GM18873 (cell line): ENCODE measurements around the gene TNFRSF17.
"Not testable (repeated sequence)": the region's sequence is repeated elsewhere in the genome, so short reads cannot be mapped to it uniquely, and the experiment has no call there.

Source experiments
- ATAC-seq: cut with Tn5 transposase; IDR thresholded peaks from one replicate; pipeline ENCODE4 v1.9.1; 2021; ENCODE audit warnings: mild to moderate bottlenecking, moderate library complexity, moderate number of reproducible peaks; ENCODE audit not compliant: unreplicated experiment, low FRiP score

Gene TNFRSF17

DNA sequence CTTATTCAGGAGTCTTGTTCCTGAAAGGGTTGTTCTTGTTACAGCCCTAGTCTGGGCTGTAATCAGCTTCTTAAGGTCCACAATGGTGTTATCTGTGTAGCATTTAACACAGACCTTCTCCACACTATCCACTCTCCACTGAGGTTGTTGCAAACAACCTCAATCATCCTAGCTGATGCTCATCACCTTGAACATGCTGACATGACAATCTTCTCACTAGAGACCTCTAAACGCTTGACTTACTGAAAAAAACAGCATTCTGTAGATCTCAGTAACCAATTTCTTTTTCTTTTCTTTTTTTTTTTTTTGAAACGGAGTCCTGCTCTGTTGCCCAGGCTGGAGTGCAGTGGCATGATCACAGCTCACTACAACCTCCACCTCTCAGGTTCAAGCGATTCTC lies 3.6 kb downstream of the TNFRSF17 start:
- ATAC-seq: no peak

DNA sequence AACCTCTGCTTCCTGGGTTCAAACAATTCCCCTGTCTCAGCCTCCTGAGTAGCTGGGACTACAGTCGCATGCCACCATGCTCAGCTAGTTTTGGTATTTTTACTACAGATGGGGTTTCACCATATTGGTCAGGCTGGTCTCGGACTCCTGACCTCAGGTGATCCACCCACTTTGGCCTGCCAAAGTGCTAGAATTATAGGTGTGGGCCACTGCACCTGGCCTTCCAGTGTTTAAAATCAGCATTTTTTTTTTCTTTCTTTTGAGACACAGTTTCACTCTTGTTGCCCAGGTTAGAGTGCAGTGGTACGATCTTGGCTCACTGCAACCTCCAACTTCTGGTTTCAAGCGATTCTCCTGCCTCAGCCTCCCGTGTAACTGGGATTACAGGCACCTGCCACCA lies 5.3 kb downstream of the TNFRSF17 start:
- ATAC-seq: not testable (repeated sequence)

DNA sequence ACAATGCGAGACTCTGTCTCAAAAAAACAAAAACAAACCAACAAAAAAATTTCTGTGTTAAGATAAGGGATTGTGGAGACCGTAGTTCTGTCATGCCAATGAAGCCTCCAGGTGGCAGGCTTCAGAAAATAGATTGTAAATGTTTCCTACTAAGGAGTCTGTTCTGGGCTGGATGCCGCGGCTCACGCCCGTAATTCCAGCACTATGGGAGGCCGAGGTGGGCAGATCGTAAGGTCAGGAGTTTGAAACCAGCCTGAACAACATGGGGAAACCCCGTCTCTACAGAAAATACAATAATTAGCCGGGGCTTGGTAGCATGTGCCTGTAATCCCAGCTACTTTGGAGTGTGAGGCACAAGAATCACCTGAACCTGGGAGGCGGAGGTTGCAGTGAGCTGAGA lies 7.1 kb downstream of the TNFRSF17 start:
- ATAC-seq: no peak

GRCh38 chr16:11973070-11973469 lies 8.1 kb downstream of the TNFRSF17 start:
- no peak for ATAC-seq

DNA sequence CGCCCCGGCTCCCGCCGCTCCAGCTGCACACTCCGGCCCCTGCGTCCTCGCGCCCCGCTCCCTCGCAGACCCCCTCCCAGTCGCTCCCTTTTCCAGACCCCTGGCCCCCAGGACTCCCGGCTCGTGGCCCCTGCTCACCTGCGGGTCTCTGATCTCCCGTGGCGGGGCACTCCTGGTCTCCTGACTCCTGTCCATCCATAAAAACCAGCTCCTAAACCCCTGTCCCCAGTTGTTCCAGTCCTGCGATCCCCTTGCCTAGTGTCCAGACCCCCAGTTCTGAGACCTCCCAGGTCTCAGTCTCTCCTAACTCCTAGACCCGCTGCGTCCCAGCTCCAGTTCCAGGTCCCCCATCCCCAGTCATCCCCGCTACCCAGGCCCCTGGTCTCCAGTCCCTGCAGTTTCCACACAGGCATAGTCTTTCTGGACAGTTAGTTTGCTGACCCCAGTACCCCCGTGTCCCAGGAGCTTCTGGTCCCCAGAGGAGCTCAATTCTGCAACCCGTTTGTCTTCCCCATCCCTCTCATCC lies 11.9 kb downstream of the TNFRSF17 start:
- ATAC-seq: no peak

- ATAC-seq: no peak
Measured at GRCh38 chr16:11977376-11978041, 12.5 kb downstream of the TNFRSF17 start.

DNA sequence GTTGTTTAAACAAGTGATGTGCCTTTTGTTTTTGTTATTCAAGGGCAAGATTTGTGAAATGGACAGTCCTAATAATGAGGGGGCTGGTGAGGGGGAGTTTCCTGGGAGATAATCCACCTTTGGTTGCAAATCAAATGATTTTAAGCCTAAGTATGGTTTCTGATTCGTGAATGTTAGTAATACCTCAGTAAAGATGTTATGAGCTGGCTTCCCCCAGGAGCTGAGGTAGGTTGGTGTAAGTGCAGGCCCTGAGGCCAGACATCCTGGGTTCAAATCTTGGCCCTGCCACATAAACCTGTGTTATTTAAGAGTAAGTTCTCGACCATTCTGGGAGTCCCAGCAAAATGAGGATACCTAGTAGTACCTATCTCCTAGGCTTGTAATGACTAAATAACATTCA lies 13.1 kb downstream of the TNFRSF17 start:
- no peak for ATAC-seq

- ATAC-seq: no peak
Measured at GRCh38 chr16:11979013-11979672, 14.1 kb downstream of the TNFRSF17 start.

DNA sequence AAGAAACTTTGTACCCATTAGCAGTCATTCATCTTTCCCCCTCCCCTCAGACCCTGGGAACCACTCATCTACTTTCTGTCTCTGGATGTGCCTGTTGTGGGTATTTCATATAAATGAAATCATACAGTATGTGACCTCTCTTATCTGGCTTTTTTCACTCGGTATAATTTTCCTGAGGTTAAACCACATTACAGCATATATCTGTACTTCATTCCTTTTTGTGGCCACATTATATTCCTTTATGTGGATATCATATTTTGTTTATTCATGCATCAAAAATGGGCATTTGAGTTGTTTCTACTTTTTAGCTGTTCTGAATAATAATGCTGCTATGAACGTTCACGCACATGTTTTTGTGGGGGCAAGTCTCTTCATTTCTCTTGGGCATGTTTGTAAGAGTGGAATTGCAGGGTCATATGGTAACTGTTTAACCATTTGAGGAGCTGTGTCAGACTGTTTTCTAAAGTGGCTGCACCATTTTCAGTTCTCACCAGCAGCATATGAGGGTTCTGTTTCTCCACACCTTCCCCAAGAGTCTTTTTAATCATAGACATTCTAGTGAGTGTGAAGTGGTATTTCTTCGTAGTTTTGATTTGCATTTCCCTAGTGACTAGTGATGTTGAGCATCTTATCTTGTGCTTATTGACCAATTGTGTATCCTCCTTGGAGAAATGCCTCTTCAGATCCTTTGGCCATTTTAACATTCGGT lies 15.3 kb downstream of the TNFRSF17 start:
- no peak for ATAC-seq

- no peak for ATAC-seq
Measured at GRCh38 chr16:11985250-11985649, 20.2 kb downstream of the TNFRSF17 start.

- ATAC-seq: no peak
Measured at GRCh38 chr16:11986521-11987057, 21.6 kb downstream of the TNFRSF17 start.

DNA sequence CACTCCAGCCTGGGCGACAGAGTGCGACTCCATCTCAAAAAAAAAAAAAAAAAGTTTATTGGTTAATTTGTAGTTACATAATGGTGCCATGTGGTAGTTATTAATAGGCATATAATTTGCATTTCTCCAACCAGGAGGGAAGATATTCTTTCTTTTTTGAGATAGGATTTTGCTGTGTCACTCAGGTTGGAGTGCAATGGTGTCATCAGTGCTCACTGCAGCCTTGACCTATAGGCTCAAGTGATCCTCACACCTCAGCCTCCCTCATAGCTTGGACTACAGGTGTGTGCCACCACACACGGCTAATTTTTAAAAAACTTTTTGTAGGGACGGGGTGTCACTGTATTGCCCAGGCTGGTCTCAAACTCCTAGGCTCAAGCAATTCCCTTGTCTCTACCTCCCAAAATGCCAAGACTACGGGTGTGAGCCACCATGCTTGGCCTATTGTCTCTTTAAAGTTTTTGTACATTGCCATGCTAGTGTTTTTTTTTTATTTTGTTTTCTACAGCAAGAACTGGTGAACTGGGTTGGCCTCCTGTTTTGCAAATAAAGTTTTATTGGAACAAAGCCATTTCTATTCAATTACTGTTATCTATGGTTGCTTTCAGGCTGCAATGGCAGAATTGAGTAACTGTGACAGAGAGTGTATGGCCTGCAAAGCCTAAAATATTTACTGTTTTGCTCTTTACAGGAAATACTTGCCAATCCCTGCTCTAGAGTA lies 23.4 kb downstream of the TNFRSF17 start:
- no peak for ATAC-seq

GRCh38 chr16:11990702-11991390 lies 25.8 kb downstream of the TNFRSF17 start:
- no peak for ATAC-seq

DNA sequence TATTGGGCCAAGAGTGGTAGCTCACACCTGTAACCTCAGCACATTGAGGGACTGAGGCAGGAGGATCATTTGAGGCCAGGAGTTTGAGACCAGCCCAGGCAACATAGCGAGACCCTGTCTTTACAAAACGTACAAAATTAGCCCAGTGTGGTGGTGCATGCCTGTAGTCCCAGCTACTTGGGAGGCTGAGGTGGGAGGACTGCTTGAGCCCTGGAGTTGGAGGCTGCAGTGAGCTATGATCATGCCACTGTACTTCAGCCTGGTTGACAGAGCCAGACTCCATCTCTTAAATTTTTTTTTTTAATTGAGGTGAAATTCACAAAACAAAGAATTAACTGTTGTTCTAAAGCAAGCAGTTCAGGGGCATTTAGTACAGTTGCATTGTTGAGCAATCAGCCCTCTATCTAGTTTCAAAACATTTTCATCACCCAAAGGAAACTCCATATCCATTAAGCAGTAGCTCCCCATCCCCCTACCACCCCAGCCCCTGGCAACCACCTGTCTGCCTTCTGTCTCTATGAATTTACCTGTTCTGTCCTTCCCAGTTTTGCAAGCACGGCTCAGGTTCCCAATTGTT lies 27.1 kb downstream of the TNFRSF17 start:
- no peak for ATAC-seq

- no peak for ATAC-seq
Measured at GRCh38 chr16:11992586-11993524, 27.8 kb downstream of the TNFRSF17 start.

GRCh38 chr16:11994143-11995119 lies 29.4 kb downstream of the TNFRSF17 start:
- ATAC-seq: no peak
